ENCODE results near the gene THOC6.
"Not testable (repeated sequence)": the region's sequence is repeated elsewhere in the genome, so short reads cannot be mapped to it uniquely, and the experiment has no call there.

The THOC6 gene

GRCh38 chr16:3054965-3055733, 31.3 kb downstream of the THOC6 start:
- DNase-seq (ENCODE audit: low read depth in 3 of 3), result no peak

GRCh38 chr16:3055734-3056115, 31.9 kb downstream of the THOC6 start:
- not testable (repeated sequence) for DNase-seq (ENCODE audit: low read depth in 3 of 3)

- no peak for DNase-seq (ENCODE audit: low read depth in 3 of 3)
Observed at GRCh38 chr16:3056336-3057180, 32.7 kb downstream of the THOC6 start.

- no peak for DNase-seq (ENCODE audit: low read depth in 3 of 3)
Observed at GRCh38 chr16:3057181-3058138, 33.6 kb downstream of the THOC6 start.

- peak in 1 of 3 donors; percentile 52 for DNase-seq (ENCODE audit: low read depth in 3 of 3)
Observed at GRCh38 chr16:3058139-3059030, 34.5 kb downstream of the THOC6 start.

GRCh38 chr16:3059041-3059722, 35.3 kb downstream of the THOC6 start:
- peak; percentile 70 to 81 (median 76) for DNase-seq (ENCODE audit: low read depth in 3 of 3)

GRCh38 chr16:3059723-3060242, 35.9 kb downstream of the THOC6 start:
- no peak for DNase-seq (ENCODE audit: low read depth in 3 of 3)

- DNase-seq (ENCODE audit: low read depth in 3 of 3), result no peak
Observed at GRCh38 chr16:3060339-3061127, 36.7 kb downstream of the THOC6 start.

- no peak for DNase-seq (ENCODE audit: low read depth in 3 of 3)
Observed at GRCh38 chr16:3062553-3062952, 38.7 kb downstream of the THOC6 start.

- no peak for DNase-seq (ENCODE audit: low read depth in 3 of 3)
Observed at GRCh38 chr16:3063625-3064386, 40.0 kb downstream of the THOC6 start.

GRCh38 chr16:3065069-3065741, 41.4 kb downstream of the THOC6 start, which contains the start of gene IL32:
Gene IL32, plus strand, starts transcription at chr16:3065640. Its CDS starts 172 bp downstream, at chr16:3065812.
- DNase-seq (ENCODE audit: low read depth in 3 of 3), result peak; percentile 52 to 64 (median 55)

- no peak for DNase-seq (ENCODE audit: low read depth in 3 of 3)
Observed at GRCh38 chr16:3065742-3066439, 42.1 kb downstream of the THOC6 start.

- DNase-seq (ENCODE audit: low read depth in 3 of 3), result no peak
Observed at GRCh38 chr16:3066440-3066748, 42.6 kb downstream of the THOC6 start.

- DNase-seq (ENCODE audit: low read depth in 3 of 3), result no peak
Observed at GRCh38 chr16:3068487-3068886, 44.7 kb downstream of the THOC6 start.

- DNase-seq (ENCODE audit: low read depth in 3 of 3), result not testable (repeated sequence)
Observed at GRCh38 chr16:3069146-3069545, 45.3 kb downstream of the THOC6 start.

GRCh38 chr16:3070608-3071111, 46.8 kb downstream of the THOC6 start:
- no peak for DNase-seq (ENCODE audit: low read depth in 3 of 3)

- no peak for DNase-seq (ENCODE audit: low read depth in 3 of 3)
Observed at GRCh38 chr16:3071655-3072054, 47.8 kb downstream of the THOC6 start.
